ENCODE data around the gene CAV1. TPM values are rescaled to one million over a fixed set of nuclear protein-coding genes. Genes with fewer than 3 reads are reported as not detected.

Gene CAV1
- total RNA-seq, 1 experiment from 2014 or later = 141 TPM

GRCh38 chr7:116525913-116526861 lies 1.4 kb downstream of the CAV1 start:
- in situ Hi-C loops (cut with HindIII; ENCODE audit: low pct_unique_long_range_greater_than_20kb, low sequenced_read_pairs) = no loop called here
- peak; percentile 85 for DNase-seq (ENCODE audit: low read depth)

- peak; percentile 45 for DNase-seq (ENCODE audit: low read depth)
- in situ Hi-C loops (cut with HindIII; ENCODE audit: low pct_unique_long_range_greater_than_20kb, low sequenced_read_pairs) = no loop called here
These were observed 2.1 kb downstream of the CAV1 start for GRCh38 chr7:116526897-116527296.

- no peak for DNase-seq (ENCODE audit: low read depth)
- in situ Hi-C loops (cut with HindIII; ENCODE audit: low pct_unique_long_range_greater_than_20kb, low sequenced_read_pairs) = no loop called here
These were observed 2.7 kb downstream of the CAV1 start for GRCh38 chr7:116527521-116527920.

GRCh38 chr7:116528008-116528789 lies 3.4 kb downstream of the CAV1 start:
- in situ Hi-C loops (cut with HindIII; ENCODE audit: low pct_unique_long_range_greater_than_20kb, low sequenced_read_pairs) = no loop called here
- DNase-seq (ENCODE audit: low read depth) = peak; percentile 59

- DNase-seq (ENCODE audit: low read depth) = no peak
- in situ Hi-C loops (cut with HindIII; ENCODE audit: low pct_unique_long_range_greater_than_20kb, low sequenced_read_pairs) = no loop called here
These were observed 4.4 kb downstream of the CAV1 start for GRCh38 chr7:116529250-116529649.

- DNase-seq (ENCODE audit: low read depth) = no peak
- in situ Hi-C loops (cut with HindIII; ENCODE audit: low pct_unique_long_range_greater_than_20kb, low sequenced_read_pairs) = no loop called here
These were observed 5.4 kb downstream of the CAV1 start for GRCh38 chr7:116530107-116530820.

GRCh38 chr7:116532102-116532688 lies 7.4 kb downstream of the CAV1 start:
- no peak for DNase-seq (ENCODE audit: low read depth)
- in situ Hi-C loops (cut with HindIII; ENCODE audit: low pct_unique_long_range_greater_than_20kb, low sequenced_read_pairs) = no loop called here

GRCh38 chr7:116534790-116535189 lies 10.0 kb downstream of the CAV1 start:
- DNase-seq (ENCODE audit: low read depth) = no peak
- in situ Hi-C loops (cut with HindIII; ENCODE audit: low pct_unique_long_range_greater_than_20kb, low sequenced_read_pairs) = no loop called here

GRCh38 chr7:116535416-116535815 lies 10.6 kb downstream of the CAV1 start:
- in situ Hi-C loops (cut with HindIII; ENCODE audit: low pct_unique_long_range_greater_than_20kb, low sequenced_read_pairs) = no loop called here
- DNase-seq (ENCODE audit: low read depth) = no peak

- in situ Hi-C loops (cut with HindIII; ENCODE audit: low pct_unique_long_range_greater_than_20kb, low sequenced_read_pairs) = no loop called here
These were observed 13.3 kb downstream of the CAV1 start for GRCh38 chr7:116538138-116538537.

GRCh38 chr7:116539879-116540278 lies 15.0 kb downstream of the CAV1 start:
- no peak for DNase-seq (ENCODE audit: low read depth)
- in situ Hi-C loops (cut with HindIII; ENCODE audit: low pct_unique_long_range_greater_than_20kb, low sequenced_read_pairs) = no loop called here

More at GRCh38 chr7:116538138-116538537, 13.3 kb downstream of the CAV1 start:
- DNase-seq (ENCODE audit: low read depth) = no peak

- DNase-seq (ENCODE audit: low read depth) = no peak
- in situ Hi-C loops (cut with HindIII; ENCODE audit: low pct_unique_long_range_greater_than_20kb, low sequenced_read_pairs) = no loop called here
These were observed 15.9 kb downstream of the CAV1 start for GRCh38 chr7:116540743-116541142.

- in situ Hi-C loops (cut with HindIII; ENCODE audit: low pct_unique_long_range_greater_than_20kb, low sequenced_read_pairs) = no loop called here
- no peak for DNase-seq (ENCODE audit: low read depth)
These were observed 17.1 kb downstream of the CAV1 start for GRCh38 chr7:116541951-116542350.

- in situ Hi-C loops (cut with HindIII; ENCODE audit: low pct_unique_long_range_greater_than_20kb, low sequenced_read_pairs) = no loop called here
- no peak for DNase-seq (ENCODE audit: low read depth)
These were observed 17.8 kb downstream of the CAV1 start for GRCh38 chr7:116542618-116543017.

GRCh38 chr7:116543664-116544063 lies 18.8 kb downstream of the CAV1 start:
- in situ Hi-C loops (cut with HindIII; ENCODE audit: low pct_unique_long_range_greater_than_20kb, low sequenced_read_pairs) = no loop called here
- no peak for DNase-seq (ENCODE audit: low read depth)

GRCh38 chr7:116544487-116544886 lies 19.7 kb downstream of the CAV1 start:
- in situ Hi-C loops (cut with HindIII; ENCODE audit: low pct_unique_long_range_greater_than_20kb, low sequenced_read_pairs) = no loop called here
- DNase-seq (ENCODE audit: low read depth) = no peak

GRCh38 chr7:116545411-116545993 lies 20.7 kb downstream of the CAV1 start:
- DNase-seq (ENCODE audit: low read depth) = no peak
- in situ Hi-C loops (cut with HindIII; ENCODE audit: low pct_unique_long_range_greater_than_20kb, low sequenced_read_pairs) = no loop called here

GRCh38 chr7:116546054-116546453 lies 21.2 kb downstream of the CAV1 start:
- DNase-seq (ENCODE audit: low read depth) = no peak
- in situ Hi-C loops (cut with HindIII; ENCODE audit: low pct_unique_long_range_greater_than_20kb, low sequenced_read_pairs) = no loop called here

Data from Caki2 (cell line).